ENCODE data around the gene TTC34.
"Not testable (repeated sequence)": the region's sequence is repeated elsewhere in the genome, so short reads cannot be mapped to it uniquely, and the experiment has no call there.

Gene TTC34

DNA sequence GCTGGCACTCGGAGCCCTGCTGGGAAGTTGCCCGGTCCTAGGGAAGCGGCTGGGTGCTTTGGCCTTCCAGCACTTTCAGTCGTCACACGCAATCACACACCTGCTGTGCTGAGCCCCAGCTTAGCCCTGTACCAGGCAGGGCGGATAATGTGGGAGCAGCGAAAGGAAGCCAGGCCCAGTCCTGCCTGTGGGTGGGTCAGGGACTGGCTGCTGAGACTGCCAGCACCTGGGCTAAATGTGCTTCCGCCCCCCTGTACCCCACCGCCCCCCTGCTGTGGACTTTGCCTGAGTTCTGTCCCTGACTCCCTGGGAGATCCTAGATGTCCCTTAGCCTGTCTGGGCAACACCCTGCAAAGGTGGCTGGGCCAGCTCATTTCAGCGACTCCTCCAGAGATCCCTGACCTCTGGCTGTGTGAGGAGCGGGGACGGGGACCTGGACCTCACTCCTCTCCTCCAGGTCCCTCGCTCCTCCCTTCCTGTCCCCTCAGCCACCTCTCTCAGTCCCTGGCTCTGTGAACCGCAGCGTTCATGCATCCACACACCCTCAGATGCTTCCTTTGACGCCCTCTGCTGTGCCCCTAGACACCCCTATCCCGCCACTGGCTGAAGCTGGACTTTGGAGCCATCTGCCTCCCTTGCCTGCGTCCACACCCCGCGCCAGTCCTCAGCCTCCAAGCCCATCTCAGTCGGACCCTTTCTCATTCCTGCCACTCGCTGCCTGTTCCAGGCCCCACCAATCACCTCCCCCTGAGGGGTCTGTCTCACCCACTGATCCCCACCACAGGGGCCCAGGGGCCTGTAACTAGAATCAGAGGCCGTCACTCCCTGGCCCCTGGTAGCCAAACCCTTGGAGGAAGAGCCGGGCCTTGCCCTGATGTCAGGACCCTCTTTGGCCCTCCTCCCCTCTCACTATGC is 170.1 kb downstream of the TTC34 start:
- TF ChIP-seq CTCF (conservative IDR thresholded peaks at IDR 0.05; ENCODE audit: low read length): no peak
- DNase-seq (ENCODE audit: low read depth): no peak
- H3K4me3 ChIP-seq (ENCODE audit: low read length): no peak overlapping the region

GRCh38 chr1:2630498-2631135 is 170.9 kb downstream of the TTC34 start:
- no peak for TF ChIP-seq CTCF (conservative IDR thresholded peaks at IDR 0.05; ENCODE audit: low read length)
- no peak overlapping the region for H3K4me3 ChIP-seq (ENCODE audit: low read length)

GRCh38 chr1:2629627-2630497 is 171.6 kb downstream of the TTC34 start:
- no peak overlapping the region for H3K4me3 ChIP-seq (ENCODE audit: low read length)
- no peak for DNase-seq (ENCODE audit: low read depth)
- no peak for TF ChIP-seq CTCF (conservative IDR thresholded peaks at IDR 0.05; ENCODE audit: low read length)

More at GRCh38 chr1:2630498-2631135, 170.9 kb downstream of the TTC34 start:
- no peak for DNase-seq (ENCODE audit: low read depth)

DNA sequence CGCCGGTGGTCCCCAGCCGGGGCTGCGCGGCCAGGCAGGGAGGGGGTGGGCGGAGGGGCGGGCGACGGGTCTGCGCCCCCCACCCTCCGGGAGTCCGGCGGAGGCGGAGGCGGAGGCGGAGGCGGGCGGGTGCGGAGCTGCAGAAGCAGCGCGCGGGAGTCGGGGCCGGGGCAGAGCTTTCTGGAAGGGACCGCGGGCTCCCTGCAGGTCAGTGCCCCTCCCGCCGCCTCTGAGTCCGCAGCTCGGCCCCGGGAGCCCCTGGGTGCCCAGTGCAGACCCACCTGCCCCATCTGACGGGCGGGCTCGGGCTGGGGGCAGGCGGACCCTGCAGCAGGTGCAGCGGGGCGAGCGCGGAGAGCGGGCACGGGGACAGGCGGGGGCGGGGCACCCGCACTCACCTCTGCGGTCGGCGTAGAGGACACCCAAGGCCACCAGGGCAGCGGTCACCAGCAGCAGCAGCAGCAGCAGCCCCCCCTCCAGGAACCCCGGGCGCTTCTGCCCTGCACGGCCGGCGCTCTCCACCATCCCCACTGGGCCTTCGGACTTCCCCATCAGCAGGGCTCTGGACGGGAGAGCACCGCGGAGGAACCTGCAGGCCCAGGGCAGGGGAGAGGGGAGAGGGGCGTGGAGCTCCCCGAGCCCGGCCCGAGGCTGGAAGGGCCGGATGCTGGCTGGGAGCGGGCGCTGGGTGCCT is 172.4 kb downstream of the TTC34 start:
- H3K4me3 ChIP-seq (ENCODE audit: low read length): no peak overlapping the region
- no peak for DNase-seq (ENCODE audit: low read depth)
- TF ChIP-seq CTCF (conservative IDR thresholded peaks at IDR 0.05; ENCODE audit: low read length): no peak

DNA sequence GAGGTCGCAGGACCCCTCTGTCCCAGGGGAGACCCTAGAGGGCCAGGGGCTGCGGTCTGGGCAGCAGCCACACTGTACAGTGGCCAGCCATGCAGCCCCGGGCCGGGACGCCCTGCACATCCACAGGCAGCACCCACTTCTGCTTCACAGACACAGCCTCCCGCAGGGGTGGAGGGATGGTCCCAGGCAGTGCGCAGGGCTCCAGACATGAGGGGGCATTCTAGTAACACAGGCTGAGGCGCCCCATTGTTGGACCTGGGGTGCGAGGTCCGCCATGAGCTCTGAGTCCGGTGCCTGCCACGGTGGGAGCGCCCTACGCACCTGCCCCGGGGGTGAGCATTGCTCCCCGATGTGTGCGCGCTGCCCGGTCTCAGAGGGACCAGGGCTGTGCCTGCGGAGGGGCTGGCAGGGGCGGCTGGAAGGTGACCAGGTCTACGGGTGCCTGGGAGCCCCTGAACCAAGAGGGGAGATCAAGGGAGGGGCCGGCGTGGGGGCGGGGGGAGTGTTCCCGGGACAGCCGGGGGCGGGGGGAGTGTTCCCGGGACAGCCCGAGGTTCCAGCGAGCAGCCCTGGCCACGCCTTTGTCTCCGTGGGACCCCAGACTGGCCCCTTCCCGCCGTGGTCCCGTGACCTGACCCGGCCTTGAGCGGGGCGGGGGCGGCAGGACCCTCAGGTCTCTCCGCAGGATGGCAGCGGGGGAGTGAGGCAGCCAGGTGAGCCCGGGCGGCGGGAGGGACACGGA is 173.1 kb downstream of the TTC34 start:
- no peak for TF ChIP-seq CTCF (conservative IDR thresholded peaks at IDR 0.05; ENCODE audit: low read length)
- no peak overlapping the region for H3K4me3 ChIP-seq (ENCODE audit: low read length)
- no peak for DNase-seq (ENCODE audit: low read depth)

- no peak overlapping the region for H3K4me3 ChIP-seq (ENCODE audit: low read length)
- no peak for TF ChIP-seq CTCF (conservative IDR thresholded peaks at IDR 0.05; ENCODE audit: low read length)
- no peak for DNase-seq (ENCODE audit: low read depth)
Observed at GRCh38 chr1:2627746-2628145, 173.7 kb downstream of the TTC34 start.

- not testable (repeated sequence) for DNase-seq (ENCODE audit: low read depth); H3K4me3 ChIP-seq (ENCODE audit: low read length)
Observed at GRCh38 chr1:2625748-2626147, 175.7 kb downstream of the TTC34 start.
